ENCODE results near the gene TLK1.

- TF ChIP-seq CTCF (conservative IDR thresholded peaks at IDR 0.05) (no peak), ZFX (IDR thresholded peaks at IDR 0.05) (no peak)
Measured at GRCh38 chr2:170969872-170970496, 190.7 kb downstream of the TLK1 start.

Data from C4-2B (cell line).